ENCODE results near the gene CCN6. TPM values are rescaled to one million over a fixed set of nuclear protein-coding genes. Genes with fewer than 3 reads are reported as not detected.
"Not testable (repeated sequence)": the region's sequence is repeated elsewhere in the genome, so short reads cannot be mapped to it uniquely, and the experiment has no call there.

CCN6 gene
- total and polyA plus RNA-seq, 3 donors from 2014 or later = 0.99 to 6.8 (median 3.5) TPM

- WGBS, 2 donors = 0 to 1% methylated on average over 47 to 60 of the region's 60 CpGs
- H3K9me3 ChIP-seq = no peaks in the 10 kb centered on the region
- no peaks in the 10 kb centered on the region for H3K36me3 ChIP-seq (ENCODE audit: low read depth, missing control alignments)
- peak; percentile 98 for DNase-seq
- peak within 1 kb of the TSS; percentile 81 to 90 for H3K27ac ChIP-seq
- intact Hi-C loops (cut with DNase I; ENCODE audit: low total_unique reads) = no loop called here
- peak within 1 kb of the TSS; percentile 83 for H3K4me3 ChIP-seq
- TF ChIP-seq POLR2A (IDR thresholded peaks at IDR 0.05) = no peak
- no peak for TF ChIP-seq CTCF (IDR thresholded peaks at IDR 0.05)
- H3K27me3 ChIP-seq = no peaks in the 10 kb centered on the region
- no peaks in the 10 kb centered on the region for H3K4me1 ChIP-seq
Observed at GRCh38 chr6:112087136-112087911, 33.4 kb downstream of the CCN6 start, which contains the start of the genes FAM229B and TUBE1. Gene FAM229B (plus strand): TSS chr6:112087591. CDS start chr6:112099284, 11,693 bp downstream. Gene TUBE1 (minus strand): TSS chr6:112087482. CDS start chr6:112087434, 48 bp downstream.

DNA sequence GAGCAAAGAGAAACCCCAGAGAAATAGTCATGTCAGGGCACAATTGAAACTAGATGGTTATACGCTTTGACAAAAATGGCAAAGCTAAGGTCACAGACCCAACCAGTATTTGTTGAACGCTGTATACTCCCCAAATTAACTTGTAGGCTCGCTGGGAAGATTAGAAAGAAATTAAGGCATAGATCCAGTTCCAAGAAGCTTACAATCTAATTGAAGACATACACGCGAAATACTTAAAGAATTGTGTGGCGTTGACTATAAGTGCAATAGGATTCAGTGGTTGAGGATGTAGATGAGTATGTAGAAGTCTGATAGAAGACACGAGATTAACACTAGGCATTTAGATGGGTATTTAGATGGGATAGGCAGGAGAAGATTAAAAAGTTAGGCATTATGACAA, 34.0 kb downstream of the CCN6 start:
- no peaks in the 10 kb centered on the region for H3K4me1 ChIP-seq
- 10 to 12% methylated on average over 7 of the region's 7 CpGs for WGBS, 2 donors
- no peaks in the 10 kb centered on the region for H3K27me3 ChIP-seq
- peak overlapping the region; percentile 81 to 90 for H3K27ac ChIP-seq
- H3K36me3 ChIP-seq (ENCODE audit: low read depth, missing control alignments) = no peaks in the 10 kb centered on the region
- TF ChIP-seq POLR2A (IDR thresholded peaks at IDR 0.05) (no peak), CTCF (IDR thresholded peaks at IDR 0.05) (no peak)
- intact Hi-C loops (cut with DNase I; ENCODE audit: low total_unique reads) = no loop called here
- DNase-seq = no peak
- peak overlapping the region; percentile 83 for H3K4me3 ChIP-seq
- no peaks in the 10 kb centered on the region for H3K9me3 ChIP-seq

- Histone ChIP-seq H3K27ac (no peak overlapping the region), H3K9me3 (no peaks in the 10 kb centered on the region), H3K4me3 (no peak overlapping the region), H3K4me1 (no peaks in the 10 kb centered on the region), H3K27me3 (no peaks in the 10 kb centered on the region), H3K36me3 (ENCODE audit: low read depth, missing control alignments) (no peaks in the 10 kb centered on the region)
- no peak for DNase-seq
- intact Hi-C loops (cut with DNase I; ENCODE audit: low total_unique reads) = no loop called here
- TF ChIP-seq POLR2A (IDR thresholded peaks at IDR 0.05) = no peak
- WGBS, 2 donors = 88 to 97% methylated on average over 2 of the region's 2 CpGs
Observed at GRCh38 chr6:112096901-112097300, 43.0 kb downstream of the CCN6 start.

- Histone ChIP-seq H3K36me3 (ENCODE audit: low read depth, missing control alignments) (no peaks in the 10 kb centered on the region), H3K27me3 (no peaks in the 10 kb centered on the region), H3K27ac (no peak overlapping the region), H3K4me1 (no peaks in the 10 kb centered on the region), H3K9me3 (no peaks in the 10 kb centered on the region), H3K4me3 (no peak overlapping the region)
- no peak for DNase-seq
- intact Hi-C loops (cut with DNase I; ENCODE audit: low total_unique reads) = no loop called here
- WGBS, 2 donors = 87 to 90% methylated on average over 4 of the region's 4 CpGs
- no peak for TF ChIP-seq CTCF (IDR thresholded peaks at IDR 0.05)
- TF ChIP-seq POLR2A (IDR thresholded peaks at IDR 0.05) = no peak
Observed at GRCh38 chr6:112100561-112100960, 46.7 kb downstream of the CCN6 start.

DNA sequence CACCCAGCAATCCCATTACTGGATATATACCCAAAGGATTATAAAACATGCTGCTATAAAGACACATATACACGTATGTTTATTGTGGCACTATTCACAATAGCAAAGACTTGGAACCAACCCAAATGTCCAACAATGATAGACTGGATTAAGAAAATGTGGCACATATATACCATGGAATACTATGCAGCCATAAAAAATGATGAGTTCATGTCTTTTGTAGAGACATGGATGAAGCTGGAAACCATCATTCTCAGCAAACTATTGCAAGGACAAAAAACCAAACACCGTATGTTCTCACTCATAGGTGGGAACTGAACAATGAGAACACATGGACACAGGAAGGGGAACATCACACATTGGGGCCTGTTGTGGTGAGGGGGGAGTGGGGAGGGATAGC, 52.1 kb downstream of the CCN6 start:
- H3K4me3 ChIP-seq; H3K9me3 ChIP-seq; DNase-seq; H3K27ac ChIP-seq; intact Hi-C loops (cut with DNase I; ENCODE audit: low total_unique reads); H3K36me3 ChIP-seq (ENCODE audit: low read depth, missing control alignments); H3K4me1 ChIP-seq; H3K27me3 ChIP-seq: not testable (repeated sequence)
- WGBS, 2 donors = 92 to 93% methylated on average over 2 of the region's 2 CpGs

- 62 to 64% methylated on average over 2 of the region's 2 CpGs for WGBS, 2 donors
- TF ChIP-seq CTCF (IDR thresholded peaks at IDR 0.05) (no peak), POLR2A (IDR thresholded peaks at IDR 0.05) (no peak)
- Histone ChIP-seq H3K27ac (no peak overlapping the region), H3K36me3 (ENCODE audit: low read depth, missing control alignments) (no peaks in the 10 kb centered on the region), H3K4me1 (no peaks in the 10 kb centered on the region), H3K27me3 (no peaks in the 10 kb centered on the region), H3K4me3 (no peak overlapping the region), H3K9me3 (no peaks in the 10 kb centered on the region)
- intact Hi-C loops (cut with DNase I; ENCODE audit: low total_unique reads) = no loop called here
- DNase-seq = no peak
Observed at GRCh38 chr6:112106562-112106961, 52.7 kb downstream of the CCN6 start.
